Liver (tissue), 3 donors: ENCODE data around the gene ERC2.

Source experiments
- ATF3 ChIP-seq: IDR thresholded peaks from 2 replicates; pipeline ENCODE4 v1.6.1; 2016; ENCODE audit warnings: antibody characterized with exemption
- CTCF ChIP-seq: fragments of 150-350 bp; IDR thresholded peaks from 2 replicates; pipeline ENCODE4 v1.5.1; 2017; ENCODE audit warnings: improper control_type of control experiment, low read depth, low read length; ENCODE audit not compliant: missing input control
- EGR1 ChIP-seq, 2 donors: IDR thresholded peaks; 2 replicates each; pipeline ENCODE4 v1.6.1; 2016 to 2018; ENCODE audit warnings: antibody characterized with exemption in 2 of 2, low read depth in 2 of 2
- GABPA ChIP-seq, 2 donors: IDR thresholded peaks in 1 of 2; conservative IDR thresholded peaks in 1 of 2; 2 replicates each; pipeline ENCODE4 v1.6.1; 2016; ENCODE audit warnings: antibody characterized with exemption in 2 of 2, mild to moderate bottlenecking in 1 of 2, moderate library complexity in 1 of 2
- JUND ChIP-seq, 2 donors: IDR thresholded peaks; 2 replicates each; pipeline ENCODE4 v1.6.1; 2016; ENCODE audit warnings: antibody characterized with exemption in 2 of 2
- REST ChIP-seq: IDR thresholded peaks from 2 replicates; pipeline ENCODE4 v1.6.1; 2016; ENCODE audit warnings: antibody characterized with exemption, mild to moderate bottlenecking
- YY1 ChIP-seq: IDR thresholded peaks from 2 replicates; pipeline ENCODE4 v1.6.1; 2016; ENCODE audit warnings: antibody characterized with exemption, mild to moderate bottlenecking
- TF ChIP-seq, protein P1 (sequence below): IDR thresholded peaks from 2 replicates; pipeline ENCODE4 v1.6.1; 2016; ENCODE audit warnings: antibody characterized with exemption
- donor health status: healthy.
- donor health status: healthy.

DNA sequence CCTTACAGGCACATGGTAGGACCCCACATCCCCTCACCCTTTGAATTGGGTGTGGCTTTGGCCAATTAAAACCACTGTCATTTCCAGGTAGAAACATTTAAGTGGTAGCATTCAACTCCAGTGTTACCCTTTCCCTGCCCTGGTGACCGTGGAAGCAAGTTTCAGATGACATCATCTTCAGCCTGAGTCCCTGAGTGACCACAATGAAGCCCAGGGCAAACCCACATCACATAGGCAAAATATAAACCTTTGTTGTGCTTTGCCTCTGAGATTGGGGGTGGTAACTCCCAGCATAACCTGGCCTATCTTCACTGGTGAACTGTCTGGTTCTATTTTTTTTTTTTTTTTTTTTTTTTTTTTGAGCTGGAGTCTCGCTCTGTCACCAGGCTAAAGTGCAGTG lies 577.2 kb downstream of the ERC2 start:
- no peak for TF ChIP-seq YY1
- no peak for TF ChIP-seq ATF3
- TF ChIP-seq, protein P1, sequence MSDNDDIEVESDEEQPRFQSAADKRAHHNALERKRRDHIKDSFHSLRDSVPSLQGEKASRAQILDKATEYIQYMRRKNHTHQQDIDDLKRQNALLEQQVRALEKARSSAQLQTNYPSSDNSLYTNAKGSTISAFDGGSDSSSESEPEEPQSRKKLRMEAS, result no peak
- no peak for TF ChIP-seq CTCF
- no peak for TF ChIP-seq GABPA (IDR thresholded peaks at IDR 0.05 in 1 of 2, conservative IDR thresholded peaks at IDR 0.05 in 1 of 2)
- no peak for TF ChIP-seq EGR1 (IDR thresholded peaks at IDR 0.05; ENCODE audit: low read depth in 2 of 2)
- TF ChIP-seq JUND (IDR thresholded peaks at IDR 0.05), result no peak
- TF ChIP-seq REST, result no peak
